Neural progenitor cell (in vitro differentiated cells): ENCODE results near the gene HIGD2A. TPM values are rescaled to one million over a fixed set of nuclear protein-coding genes. Genes with fewer than 3 reads are reported as not detected.
A peak's percentile ranks its signal among the peaks of the same experiment; 100 is the strongest.

Experiments used
- DNase-seq: peaks from one replicate; pipeline ENCODE4 v3.0.0-alpha.2; 2016; ENCODE audit warnings: low spot score
- H2AFZ ChIP-seq: fragments of 200-600 bp; sonication (generic); replicated peaks from 2 replicates; pipeline ENCODE4 v1.6.1; 2016; ENCODE audit warnings: antibody characterized with exemption
- H3F3A ChIP-seq: fragments of 200-600 bp; sonication (generic); 2 replicates; pipeline ENCODE4 v1.6.1; 2016; ENCODE audit warnings: antibody characterized with exemption, low read depth
- H3K27ac ChIP-seq: fragments of 200-600 bp; sonication (generic); 2 replicates; pipeline ENCODE4 v1.5.1; 2016; ENCODE audit warnings: mild to moderate bottlenecking
- H3K27me3 ChIP-seq: fragments of 200-600 bp; sonication (generic); 2 replicates; pipeline ENCODE4 v1.6.1; 2016; ENCODE audit warnings: mild to moderate bottlenecking, moderate library complexity
- H3K36me3 ChIP-seq: fragments of 200-600 bp; sonication (generic); 2 replicates; pipeline ENCODE4 v1.5.1; 2016
- H3K4me1 ChIP-seq: fragments of 200-600 bp; sonication (generic); 2 replicates; pipeline ENCODE4 v1.6.1; 2016; ENCODE audit warnings: mixed run types
- H3K4me2 ChIP-seq: fragments of 200-600 bp; sonication (generic); 2 replicates; pipeline ENCODE4 v1.6.1; 2016
- H3K4me3 ChIP-seq: fragments of 200-600 bp; sonication (generic); 2 replicates; pipeline ENCODE4 v1.5.1; 2016
- H3K79me2 ChIP-seq: fragments of 200-600 bp; sonication (generic); 2 replicates; pipeline ENCODE4 v1.6.1; 2016; ENCODE audit warnings: low read depth
- H3K9ac ChIP-seq: fragments of 200-600 bp; sonication (generic); 2 replicates; pipeline ENCODE4 v1.6.1; 2016
- H3K9me3 ChIP-seq: fragments of 200-600 bp; sonication (generic); 2 replicates; pipeline ENCODE4 v1.5.1; 2016; ENCODE audit warnings: low read depth
- H4K20me1 ChIP-seq: fragments of 200-600 bp; sonication (generic); 2 replicates; pipeline ENCODE4 v1.6.1; 2016; ENCODE audit warnings: low read depth
- H3K27ac Mint-ChIP-seq: 3 replicates; pipeline ENCODE4 v1.8.0; 2021; ENCODE audit warnings: mixed read lengths
- H3K27me3 Mint-ChIP-seq: 2 replicates; pipeline ENCODE4 v1.8.0; 2022; ENCODE audit warnings: low read depth, mild to moderate bottlenecking, inconsistent platforms, moderate library complexity, mixed read lengths; ENCODE audit not compliant: insufficient read depth
- H3K36me3 Mint-ChIP-seq: 3 replicates; pipeline ENCODE4 v1.8.0; 2021; ENCODE audit warnings: mixed read lengths
- H3K4me1 Mint-ChIP-seq: 3 replicates; pipeline ENCODE4 v1.8.0; 2021; ENCODE audit warnings: mixed read lengths
- H3K4me3 Mint-ChIP-seq: 3 replicates; pipeline ENCODE4 v1.8.0; 2021; ENCODE audit warnings: mild to moderate bottlenecking, moderate library complexity, mixed read lengths
- H3K9me3 Mint-ChIP-seq: 3 replicates; pipeline ENCODE4 v1.8.0; 2020; ENCODE audit warnings: mixed read lengths
- CTCF ChIP-seq: fragments of 200-600 bp; sonication (generic); IDR thresholded peaks from 2 replicates; pipeline ENCODE4 v1.5.1; 2017; ENCODE audit warnings: antibody characterized with exemption, mild to moderate bottlenecking
- EZH2 ChIP-seq: fragments of 200-600 bp; sonication (generic); IDR thresholded peaks from 2 replicates; pipeline ENCODE4 v1.6.1; 2017; ENCODE audit warnings: antibody characterized with exemption, mild to moderate bottlenecking, moderate library complexity
- EZH2phosphoT487 ChIP-seq: fragments of 200-600 bp; sonication (generic); IDR thresholded peaks from 2 replicates; pipeline ENCODE4 v1.6.1; 2017; ENCODE audit warnings: antibody characterized with exemption
- total RNA-seq: library from RNA; depleted of rRNA; stranded (reverse); fragments of >200 nt; gene quantifications from 2 replicates; pipeline ENCODE4 v1.2.3, GENCODE V29; 2015; ENCODE audit warnings: low replicate concordance

The HIGD2A gene
- total RNA-seq, 1 donor from 2014 or later, result 40.1 TPM

GRCh38 chr5:176394881-176395675, 6.5 kb downstream of the HIGD2A start:
- H3K9ac ChIP-seq, result no peak overlapping the region
- H3K4me1 ChIP-seq, result no peaks in the 10 kb centered on the region
- DNase-seq, result no peak
- no peaks in the 10 kb centered on the region for H3K9me3 ChIP-seq
- Mint-ChIP-seq H3K4me1 (no peaks in the 10 kb centered on the region), H3K36me3 (peaks cover 2% of the 10 kb centered on the region), H3K4me3 (no peak overlapping the region), H3K27ac (no peak overlapping the region), H3K9me3 (no peaks in the 10 kb centered on the region), H3K27me3 (peaks cover 5% of the 10 kb centered on the region)
- no peaks in the 10 kb centered on the region for H4K20me1 ChIP-seq
- H2AFZ ChIP-seq, result no peak overlapping the region
- TF ChIP-seq CTCF (no peak), EZH2phosphoT487 (no peak), EZH2 (no peak)
- no peak overlapping the region for H3K4me3 ChIP-seq
- H3F3A ChIP-seq, result no peaks in the 10 kb centered on the region
- H3K27ac ChIP-seq, result no peak overlapping the region
- peaks cover 7% of the 10 kb centered on the region for H3K79me2 ChIP-seq
- H3K27me3 ChIP-seq, result no peaks in the 10 kb centered on the region
- H3K36me3 ChIP-seq, result no peaks in the 10 kb centered on the region
- H3K4me2 ChIP-seq, result no peak overlapping the region

GRCh38 chr5:176396330-176396729, 7.8 kb downstream of the HIGD2A start:
- H4K20me1 ChIP-seq, result no peaks in the 10 kb centered on the region
- no peak overlapping the region for H3K9ac ChIP-seq
- peaks cover 5% of the 10 kb centered on the region for H3K27me3 Mint-ChIP-seq
- no peak for DNase-seq
- TF ChIP-seq CTCF, result no peak
- no peak for TF ChIP-seq EZH2phosphoT487
- TF ChIP-seq EZH2, result no peak
- H2AFZ ChIP-seq, result no peak overlapping the region
- no peak overlapping the region for H3K27ac ChIP-seq
- H3K79me2 ChIP-seq, result no peaks in the 10 kb centered on the region
- no peaks in the 10 kb centered on the region for H3K9me3 Mint-ChIP-seq
- H3K9me3 ChIP-seq, result no peaks in the 10 kb centered on the region
- H3K4me1 ChIP-seq, result no peaks in the 10 kb centered on the region
- no peaks in the 10 kb centered on the region for H3K27me3 ChIP-seq
- H3K27ac Mint-ChIP-seq, result no peak overlapping the region
- no peaks in the 10 kb centered on the region for H3K36me3 ChIP-seq
- no peaks in the 10 kb centered on the region for H3K4me1 Mint-ChIP-seq
- no peaks in the 10 kb centered on the region for H3F3A ChIP-seq
- H3K4me3 Mint-ChIP-seq, result no peak overlapping the region
- peaks cover 2% of the 10 kb centered on the region for H3K36me3 Mint-ChIP-seq
- no peak overlapping the region for H3K4me2 ChIP-seq
- no peak overlapping the region for H3K4me3 ChIP-seq

- Histone ChIP-seq H3F3A (no peaks in the 10 kb centered on the region), H3K9me3 (no peaks in the 10 kb centered on the region), H2AFZ (no peak overlapping the region), H3K4me2 (no peak overlapping the region), H3K9ac (no peak overlapping the region), H4K20me1 (no peaks in the 10 kb centered on the region), H3K79me2 (no peaks in the 10 kb centered on the region), H3K27me3 (no peaks in the 10 kb centered on the region), H3K27ac (no peak overlapping the region), H3K4me3 (no peak overlapping the region), H3K36me3 (no peaks in the 10 kb centered on the region), H3K4me1 (no peaks in the 10 kb centered on the region)
- H3K36me3 Mint-ChIP-seq, result no peaks in the 10 kb centered on the region
- no peaks in the 10 kb centered on the region for H3K9me3 Mint-ChIP-seq
- H3K27ac Mint-ChIP-seq, result peak overlapping the region; percentile 72
- no peak for DNase-seq
- peaks cover 2% of the 10 kb centered on the region for H3K4me1 Mint-ChIP-seq
- TF ChIP-seq CTCF, result no peak
- no peak for TF ChIP-seq EZH2
- no peak for TF ChIP-seq EZH2phosphoT487
- H3K4me3 Mint-ChIP-seq, result peak overlapping the region; percentile 58
- peaks cover 5% of the 10 kb centered on the region for H3K27me3 Mint-ChIP-seq
Observed at GRCh38 chr5:176397736-176398420, 9.3 kb downstream of the HIGD2A start.
